Epithelial cell of prostate (primary cell): ENCODE data around the gene JAKMIP2.
"Not testable (repeated sequence)": the region's sequence is repeated elsewhere in the genome, so short reads cannot be mapped to it uniquely, and the experiment has no call there.

ENCODE experiments used
- DNase-seq: peaks from one replicate; pipeline ENCODE4 v3.0.0-alpha.2; 2011; ENCODE audit warnings: low read depth, low spot score
- H3K27ac ChIP-seq: fragments of 450-650 bp; 2 replicates; pipeline ENCODE4 v1.5.1; 2017; ENCODE audit warnings: mild to moderate bottlenecking

JAKMIP2 gene

DNA sequence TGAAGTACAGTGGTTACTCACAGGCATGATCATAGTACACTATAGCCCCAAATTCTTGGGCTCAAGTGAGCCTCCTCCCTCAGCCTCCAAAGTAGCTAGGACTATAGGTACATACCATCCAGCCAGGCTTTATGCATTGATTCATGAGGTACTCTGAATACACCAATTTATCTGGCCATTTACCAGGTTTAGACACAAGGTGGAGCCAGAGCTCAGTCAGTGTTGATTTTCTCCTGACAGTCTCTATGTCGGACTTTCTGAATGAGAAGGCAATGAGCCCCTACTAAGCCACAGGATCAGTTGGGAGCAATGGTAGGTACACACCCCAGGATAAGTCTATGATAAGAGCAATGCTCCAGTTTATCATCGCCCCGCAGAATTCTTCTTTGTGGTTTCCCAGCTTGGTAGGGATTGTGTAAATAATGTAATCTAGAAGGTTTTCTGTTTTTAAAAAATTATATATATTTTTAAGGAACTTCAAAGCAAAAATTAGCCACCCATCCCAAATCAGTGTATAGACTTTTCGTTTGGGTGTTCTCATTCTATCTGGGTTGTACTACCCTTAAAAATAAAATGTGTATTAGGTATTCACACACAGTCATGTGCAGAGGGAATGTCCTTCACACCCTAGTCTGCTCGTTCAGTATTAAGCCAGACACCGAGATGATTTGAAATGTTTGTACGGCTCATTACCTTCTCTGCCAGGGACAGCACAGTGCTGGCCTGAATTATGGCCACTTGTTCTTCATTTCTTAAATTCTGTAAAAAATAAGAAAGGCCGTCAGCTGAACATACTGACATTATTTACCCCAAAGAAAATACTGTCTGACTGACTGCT, 154.3 kb downstream of the JAKMIP2 start:
- no peak overlapping the region for H3K27ac ChIP-seq

DNA sequence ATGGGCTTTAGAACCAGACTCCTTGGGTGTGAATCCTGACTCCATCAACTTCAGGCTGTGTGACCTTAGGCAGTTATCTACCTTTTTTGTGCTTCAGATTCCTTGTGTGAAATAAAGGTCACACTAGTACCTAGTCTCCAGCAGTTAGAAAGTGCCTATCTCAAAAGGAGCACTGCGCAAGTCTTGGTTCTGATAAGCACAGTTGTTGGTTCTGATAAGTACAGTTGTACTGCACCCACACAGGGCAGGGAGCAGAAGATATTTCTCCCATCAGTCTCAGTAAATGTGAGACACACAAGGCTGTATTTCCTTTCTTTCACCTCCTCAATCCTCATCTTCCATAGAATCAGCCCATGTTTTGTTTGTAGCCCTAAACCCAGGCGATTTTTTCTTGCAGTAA, 156.1 kb downstream of the JAKMIP2 start:
- H3K27ac ChIP-seq: no peak overlapping the region
- no peak for DNase-seq

More for the DNA sequence above, 154.3 kb downstream of the JAKMIP2 start:
- DNase-seq: peak; percentile 6

DNA sequence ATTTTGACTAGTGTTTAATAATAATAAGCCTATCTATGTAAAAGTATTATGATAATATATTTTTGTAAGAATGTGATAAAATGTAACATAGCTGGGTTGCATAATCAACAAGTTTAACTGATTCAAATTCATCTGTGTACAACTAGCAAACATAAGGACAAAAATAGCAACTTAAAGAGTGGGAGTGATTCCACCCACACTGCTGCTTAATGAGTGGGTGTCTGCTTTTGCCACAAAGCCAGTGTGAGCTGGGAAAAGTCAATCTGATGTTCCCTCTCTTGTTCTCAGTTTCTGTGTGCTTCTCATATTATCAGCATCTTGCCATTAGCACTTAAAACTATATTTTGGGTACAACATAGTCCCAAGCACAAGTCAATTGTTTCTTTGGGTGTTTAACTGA, 161.5 kb downstream of the JAKMIP2 start:
- DNase-seq: no peak
- H3K27ac ChIP-seq: no peak overlapping the region

DNA sequence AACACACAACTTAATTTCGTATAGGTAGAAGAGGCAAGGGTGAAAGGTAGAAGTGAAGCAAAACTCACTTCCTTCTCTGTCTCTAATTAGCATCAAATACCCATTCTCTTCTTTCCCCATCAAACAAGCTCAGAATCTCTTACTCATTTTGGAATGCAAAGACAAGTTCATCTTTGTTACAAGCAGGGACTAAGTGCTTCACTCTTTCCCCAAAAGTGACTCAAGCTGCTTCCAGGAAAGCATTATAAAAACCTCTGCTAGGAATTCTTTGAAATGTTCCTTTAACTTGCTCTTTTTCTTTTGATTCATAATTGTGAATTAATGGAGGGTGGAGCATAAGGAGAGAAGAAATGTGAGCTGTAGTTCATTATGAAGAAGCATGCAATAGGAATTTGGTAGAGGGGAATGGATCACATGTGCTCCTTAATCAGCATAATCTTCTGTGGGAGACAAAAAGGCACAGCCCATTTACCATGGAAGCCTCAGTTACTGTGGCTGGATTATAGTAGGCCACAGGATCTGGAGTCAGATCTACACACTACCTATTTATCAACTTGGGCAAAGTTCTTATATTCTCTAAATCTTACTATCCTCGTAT, 163.1 kb downstream of the JAKMIP2 start:
- no peak for DNase-seq
- H3K27ac ChIP-seq: no peak overlapping the region

DNA sequence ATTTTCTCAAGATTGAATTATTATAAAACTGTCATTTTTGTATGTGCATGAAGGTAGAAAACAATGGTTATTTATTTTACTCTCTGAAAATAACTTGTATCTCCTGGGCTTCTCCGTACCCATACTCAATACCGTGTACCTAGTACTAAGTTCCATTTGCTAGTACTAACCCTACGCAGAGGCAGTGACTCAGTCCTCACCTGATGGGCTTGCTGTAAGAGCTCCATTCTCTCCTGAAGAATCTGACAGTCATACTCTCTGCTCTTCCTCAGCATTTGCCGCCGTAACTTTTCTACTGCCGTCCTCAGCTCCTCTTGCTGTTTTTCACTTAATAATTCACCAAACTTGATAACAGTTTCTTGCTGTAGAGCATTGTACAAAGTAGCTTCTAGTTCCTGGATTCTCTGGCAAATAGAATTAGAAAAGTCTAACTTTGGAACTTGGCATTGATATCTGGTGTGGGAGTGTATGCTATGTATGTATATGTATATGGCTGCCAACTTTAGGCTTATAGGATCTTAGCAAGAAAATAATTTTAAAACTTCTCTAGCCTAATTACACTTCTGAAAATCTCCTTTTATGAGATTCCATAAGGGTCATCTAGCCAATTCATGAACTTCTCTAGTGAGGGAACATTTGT, 164.7 kb downstream of the JAKMIP2 start:
- no peak for DNase-seq
- no peak overlapping the region for H3K27ac ChIP-seq

DNA sequence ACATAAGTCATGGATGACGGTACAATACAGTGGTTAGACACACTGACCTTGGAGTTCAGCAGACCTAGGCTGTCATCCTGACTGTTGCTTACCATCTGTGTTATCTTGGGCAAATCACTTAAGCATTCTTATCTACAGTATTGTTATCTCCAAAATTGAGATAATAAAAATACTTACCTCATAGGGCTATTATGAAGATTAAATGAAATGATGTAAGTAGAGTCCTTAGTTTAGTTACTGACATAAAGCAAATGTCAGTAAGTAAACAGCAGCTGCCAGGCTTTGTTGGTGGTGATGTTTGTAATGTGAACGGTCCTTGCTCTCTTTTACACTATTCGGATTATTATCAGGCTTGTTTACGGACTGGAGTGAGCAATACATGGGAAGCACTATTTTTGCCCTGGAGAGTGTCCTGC, 165.3 kb downstream of the JAKMIP2 start:
- DNase-seq: no peak
- no peak overlapping the region for H3K27ac ChIP-seq

DNA sequence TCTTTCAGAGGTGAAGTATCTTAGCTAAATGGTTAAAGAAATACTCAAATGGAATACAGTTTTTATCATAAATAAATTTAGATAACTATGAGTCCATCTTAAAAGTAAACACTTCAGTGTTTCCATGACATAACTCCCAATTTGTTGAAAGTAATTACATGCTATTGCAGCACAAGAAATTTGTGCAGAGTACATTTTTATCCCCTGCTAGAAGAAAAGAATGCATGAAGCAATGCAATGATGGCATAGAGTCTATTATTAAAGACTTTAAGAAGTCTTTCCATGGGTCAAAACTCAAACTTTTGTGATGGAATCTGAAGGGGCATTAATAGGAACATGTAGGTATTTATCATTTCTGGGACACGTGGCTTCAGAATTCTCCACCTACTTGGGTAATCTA, 166.1 kb downstream of the JAKMIP2 start:
- H3K27ac ChIP-seq: no peak overlapping the region
- DNase-seq: no peak

DNA sequence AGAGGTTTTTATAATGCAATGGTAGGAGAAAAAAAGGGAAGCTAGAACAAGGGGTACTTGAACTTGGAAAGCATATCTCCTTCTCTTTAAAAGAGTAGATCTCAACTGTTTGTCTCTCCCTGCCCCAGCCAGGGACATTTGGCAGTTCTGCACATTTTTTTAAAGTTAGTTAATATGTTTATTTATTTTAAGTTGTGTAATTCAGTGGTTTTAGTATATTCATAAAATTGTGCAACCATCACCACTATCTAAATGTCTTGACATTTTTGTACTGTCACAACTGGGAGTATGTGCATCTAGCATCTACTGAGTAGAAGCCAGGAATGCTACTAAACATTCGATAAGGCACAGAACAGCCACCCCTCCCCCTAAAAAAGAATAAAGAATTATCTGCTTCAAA, 169.2 kb downstream of the JAKMIP2 start:
- H3K27ac ChIP-seq: no peak overlapping the region
- DNase-seq: no peak

DNA sequence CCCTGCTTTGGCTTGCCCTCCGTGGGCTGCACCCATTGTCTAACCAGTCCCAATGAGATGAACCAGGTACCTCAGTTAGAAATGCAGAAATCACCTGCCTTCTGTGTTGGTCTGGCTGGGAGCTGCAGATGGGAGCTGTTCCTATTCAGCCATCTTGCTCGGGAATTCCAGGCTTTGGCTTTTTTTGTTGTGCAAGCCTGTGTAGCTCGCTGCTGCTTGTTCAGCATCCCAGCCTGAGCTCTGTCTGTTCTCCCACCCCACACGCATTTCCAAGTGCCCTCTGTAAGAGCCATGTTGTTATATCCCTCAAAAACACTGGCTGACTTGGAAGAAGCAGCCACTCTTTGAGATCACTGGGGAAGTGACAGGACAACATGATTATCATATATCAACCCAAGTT, 171.0 kb downstream of the JAKMIP2 start:
- H3K27ac ChIP-seq: no peak overlapping the region
- no peak for DNase-seq

DNA sequence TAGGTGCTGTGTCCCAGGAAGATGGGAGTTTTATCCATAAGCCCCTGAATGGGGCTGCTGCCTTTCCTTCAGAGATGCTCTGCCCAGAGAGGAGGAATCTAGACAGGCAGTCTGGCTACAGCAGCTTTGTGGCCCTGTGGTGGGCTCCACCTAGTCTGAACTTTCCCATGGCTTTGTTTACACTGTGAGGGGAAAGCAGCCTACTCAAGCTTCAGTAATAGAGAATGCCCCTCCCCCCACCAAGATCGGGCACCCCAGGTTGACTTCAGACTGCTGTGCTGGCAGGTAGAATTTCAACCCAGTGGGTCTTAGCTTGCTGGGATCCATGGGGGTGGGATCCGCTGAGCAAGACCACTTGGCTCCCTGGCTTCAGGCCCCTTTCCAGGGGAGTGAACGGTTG, 171.7 kb downstream of the JAKMIP2 start:
- DNase-seq: no peak
- no peak overlapping the region for H3K27ac ChIP-seq

DNA sequence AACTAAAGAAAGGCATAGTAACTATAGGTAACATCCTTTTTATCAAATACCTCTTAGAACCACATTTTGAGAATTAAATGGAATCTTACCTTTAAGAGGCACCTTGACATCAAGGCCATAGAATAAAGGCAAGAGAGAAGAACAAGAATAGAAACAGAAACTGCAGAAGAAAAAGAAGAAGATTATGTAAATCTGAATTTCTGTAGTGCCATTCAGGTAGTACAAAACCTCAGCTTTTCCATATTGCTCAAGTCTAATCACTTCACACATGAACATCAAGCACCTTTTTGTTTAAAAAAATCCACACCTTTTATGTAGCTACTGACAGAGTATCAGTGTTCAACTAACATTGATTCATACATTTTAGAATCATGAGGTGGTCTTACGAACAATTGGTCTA, 180.9 kb downstream of the JAKMIP2 start:
- H3K27ac ChIP-seq: no peak overlapping the region
- DNase-seq: no peak

DNA sequence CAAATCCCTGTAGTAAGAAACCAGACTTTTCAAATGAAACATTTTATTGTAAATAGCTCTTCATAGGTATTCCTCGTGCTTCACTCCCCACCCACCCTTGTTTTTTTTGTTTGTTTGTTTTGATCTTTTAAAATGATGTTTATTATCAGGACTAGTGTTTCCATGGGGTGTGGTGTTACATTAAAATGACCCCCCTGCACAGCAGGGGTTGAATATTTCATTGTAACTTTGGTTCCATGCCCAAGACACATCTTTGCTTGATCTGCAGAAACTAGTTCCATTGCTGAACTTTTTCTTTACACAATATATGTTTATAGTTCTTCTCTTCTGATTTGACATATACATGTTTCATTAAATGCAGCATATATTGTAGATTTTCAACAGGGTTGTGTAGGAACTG, 191.4 kb downstream of the JAKMIP2 start:
- H3K27ac ChIP-seq: no peak overlapping the region
- DNase-seq: no peak

DNA sequence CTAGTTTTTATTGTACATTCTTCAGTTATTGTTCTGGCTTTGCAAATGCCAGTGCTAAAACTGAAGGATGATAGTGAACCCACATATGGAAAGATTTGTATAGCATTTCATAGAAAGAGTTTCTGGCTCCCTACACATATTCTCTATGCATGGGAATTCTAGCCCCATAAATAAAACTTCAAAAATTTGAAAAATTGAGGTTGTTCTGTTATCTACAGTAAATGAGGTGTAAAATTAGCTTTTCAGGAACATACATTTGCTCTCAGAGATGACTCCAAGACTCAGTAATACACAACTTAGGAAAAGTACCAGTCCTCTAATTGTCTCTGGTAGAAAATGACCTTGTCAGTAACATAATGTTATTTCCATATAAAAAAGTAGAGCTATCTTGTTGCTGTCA, 192.4 kb downstream of the JAKMIP2 start:
- no peak for DNase-seq
- H3K27ac ChIP-seq: no peak overlapping the region

DNA sequence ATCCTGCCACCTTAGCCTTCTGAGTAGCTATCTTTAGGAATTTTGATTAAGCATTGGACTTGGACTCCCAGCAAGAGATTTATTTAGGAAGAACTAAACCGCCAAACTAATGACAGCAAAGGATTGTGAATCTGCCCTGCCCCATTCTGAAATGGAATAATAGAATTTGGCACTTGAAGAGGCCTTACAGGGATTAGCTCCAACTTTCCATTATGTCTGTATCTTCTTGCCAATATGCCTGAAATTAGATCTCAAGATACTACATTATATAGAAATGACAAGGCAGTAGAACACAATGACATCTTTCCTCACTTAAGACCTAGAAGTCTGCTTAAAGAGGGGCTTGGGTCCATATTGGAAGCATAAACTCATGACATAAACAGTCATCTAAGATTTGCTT, 195.7 kb downstream of the JAKMIP2 start:
- no peak overlapping the region for H3K27ac ChIP-seq
- DNase-seq: no peak

DNA sequence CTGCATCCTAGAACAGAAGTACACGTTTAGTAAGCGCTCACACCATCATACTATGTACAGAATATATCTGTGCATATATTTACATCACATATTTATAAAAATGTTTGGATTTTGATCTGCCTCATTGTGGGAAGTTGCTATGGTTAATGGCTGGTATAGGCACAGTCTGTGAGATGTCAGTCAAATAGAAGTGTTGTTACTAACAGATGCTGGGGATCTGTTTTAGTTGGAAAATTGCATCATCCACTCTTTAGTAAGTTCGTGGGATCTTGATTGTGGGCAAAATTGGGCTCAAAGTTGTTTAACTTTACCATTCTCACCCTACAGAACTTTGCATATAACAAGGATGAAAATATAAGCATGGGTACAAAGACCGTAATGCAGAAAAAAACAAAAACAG, 196.3 kb downstream of the JAKMIP2 start:
- no peak for DNase-seq
- no peak overlapping the region for H3K27ac ChIP-seq

DNA sequence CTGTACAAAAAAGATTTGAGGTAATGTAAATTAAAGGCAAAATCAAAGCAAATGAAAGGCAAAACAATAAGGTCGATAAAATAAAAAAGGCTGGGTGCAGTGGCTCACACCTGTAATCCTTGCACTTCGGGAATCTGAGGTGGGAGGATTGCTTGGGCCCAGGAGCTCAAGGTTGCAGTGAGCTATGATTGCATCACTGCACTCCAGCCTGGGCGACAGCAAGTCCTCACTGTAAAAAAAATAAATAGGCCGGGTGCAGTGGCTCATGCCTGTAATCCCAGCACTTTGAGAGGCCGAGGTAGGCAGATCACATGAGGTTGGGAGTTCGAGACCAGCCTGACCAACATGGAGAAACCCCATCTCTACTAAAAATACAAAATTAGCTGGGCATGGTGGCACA, 200.3 kb downstream of the JAKMIP2 start:
- not testable (repeated sequence) for H3K27ac ChIP-seq, DNase-seq

DNA sequence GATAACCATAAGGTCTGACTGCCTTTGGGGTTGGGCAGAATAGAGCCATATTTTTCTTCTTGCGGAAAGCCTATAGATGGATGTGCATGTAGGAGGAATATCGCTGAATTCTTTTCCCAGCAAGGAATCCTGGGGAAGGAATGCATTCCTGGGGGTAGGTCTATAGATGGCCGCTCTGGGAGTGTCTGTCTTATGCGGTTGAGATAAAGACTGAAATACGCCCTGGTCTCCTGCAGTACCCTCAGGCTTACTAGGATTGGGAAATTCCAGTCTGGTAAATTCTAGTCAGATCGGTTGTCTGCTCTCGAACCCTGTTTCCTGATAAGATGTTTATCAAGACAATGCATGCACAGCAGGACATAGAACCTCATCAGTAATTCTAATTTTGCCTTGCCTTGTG, 202.1 kb downstream of the JAKMIP2 start:
- DNase-seq, H3K27ac ChIP-seq: not testable (repeated sequence)

DNA sequence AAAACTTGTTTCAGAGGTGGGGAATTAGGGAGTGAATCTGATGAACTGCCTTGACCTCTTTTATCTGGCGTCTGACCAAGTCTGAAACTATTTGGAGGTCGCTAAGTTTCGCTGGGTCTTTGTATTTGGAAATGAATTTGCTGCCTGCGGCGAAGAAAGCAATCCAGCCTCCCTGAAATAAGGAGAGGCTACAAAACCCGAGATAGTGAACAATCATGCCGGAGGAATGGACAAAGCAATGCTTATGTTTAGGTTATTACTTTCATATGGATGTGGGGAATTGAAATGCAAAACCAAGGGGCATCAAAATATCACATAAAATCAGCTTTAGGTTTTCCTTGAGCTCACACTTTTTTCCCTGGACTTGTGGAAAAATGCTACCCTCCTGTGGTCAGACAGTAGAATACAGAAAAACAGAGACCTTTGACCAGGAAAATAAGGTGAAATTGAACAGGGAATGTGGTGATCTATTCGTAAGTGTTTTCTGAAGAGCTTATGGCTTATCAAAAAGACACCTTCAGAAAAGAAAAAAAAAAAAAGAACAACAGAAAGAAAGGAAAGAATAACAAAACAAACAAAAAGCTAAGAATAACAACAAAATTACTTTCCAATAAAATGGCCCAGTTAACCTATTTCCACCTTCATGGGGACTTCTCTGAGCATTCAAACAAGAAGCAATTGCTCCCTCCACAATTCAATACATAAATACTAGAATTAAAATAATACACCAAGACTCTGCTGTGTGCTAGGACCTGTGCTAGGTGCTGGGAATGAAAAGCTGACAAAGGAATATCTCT, 204.1 kb downstream of the JAKMIP2 start:
- H3K27ac ChIP-seq: no peak overlapping the region
- no peak for DNase-seq

DNA sequence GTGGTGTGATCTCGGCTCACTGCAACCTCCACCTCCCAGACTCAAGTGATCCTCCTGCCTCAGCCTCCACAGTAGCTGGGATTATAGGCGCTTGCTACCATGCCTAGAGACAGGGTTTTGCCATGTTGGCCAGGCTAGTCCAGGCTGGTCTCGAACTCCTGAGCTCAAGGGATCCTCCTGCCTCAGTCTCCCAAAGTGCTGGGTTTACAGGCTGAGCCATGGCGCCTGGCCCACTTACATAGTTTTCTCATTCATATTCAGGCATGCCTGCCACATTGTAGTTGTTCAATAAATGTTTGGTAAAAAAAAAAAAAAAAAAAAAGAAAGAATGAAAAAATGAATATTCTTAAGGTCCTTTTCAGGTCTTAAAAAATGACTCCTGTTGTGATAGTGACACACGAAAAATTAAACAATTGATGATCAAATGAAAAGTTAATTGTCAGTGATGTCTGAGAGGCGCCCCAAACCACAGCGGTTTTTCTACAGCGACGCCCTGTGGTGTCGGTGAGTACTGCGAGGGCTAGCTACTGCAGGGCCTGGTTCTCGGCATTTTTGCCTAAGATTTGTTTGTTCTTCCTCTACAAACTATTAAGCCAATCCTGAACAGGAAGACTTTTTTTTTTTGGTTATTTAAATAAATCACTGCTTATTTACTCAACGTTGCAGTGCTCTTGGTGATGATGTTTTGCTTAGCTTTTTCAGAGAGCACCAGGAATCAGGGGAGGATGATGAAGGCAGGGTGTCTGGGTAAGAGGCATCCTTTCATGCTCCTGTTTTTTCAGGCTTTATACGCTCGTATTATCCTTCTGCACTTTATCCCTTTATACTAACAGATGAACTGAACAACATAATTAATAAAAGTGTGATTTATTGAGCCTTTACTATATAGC, 205.6 kb downstream of the JAKMIP2 start:
- DNase-seq: no peak
- H3K27ac ChIP-seq: no peak overlapping the region

DNA sequence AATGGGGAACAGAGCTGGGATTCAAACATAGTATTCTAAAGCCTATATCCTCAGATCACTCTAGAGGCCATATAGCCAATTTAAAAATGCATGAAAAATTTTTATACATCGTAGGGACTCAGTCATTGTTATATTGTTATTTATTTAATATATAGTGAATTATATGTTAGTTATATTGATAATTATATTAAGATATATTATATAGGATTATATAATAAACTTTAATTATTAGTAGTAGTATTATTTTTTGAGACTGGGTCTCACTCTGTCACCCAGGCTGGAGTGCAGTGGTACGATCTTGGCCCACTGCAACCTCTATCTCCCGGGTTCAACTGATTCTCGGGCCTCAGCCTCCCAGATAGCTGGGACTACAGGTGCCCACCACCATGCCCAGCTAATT, 206.9 kb downstream of the JAKMIP2 start:
- DNase-seq: no peak
- no peak overlapping the region for H3K27ac ChIP-seq
